ENCODE data around the gene MAFG. TPM values are rescaled to one million over a fixed set of nuclear protein-coding genes. Genes with fewer than 3 reads are reported as not detected.
A peak's percentile ranks its signal among the peaks of the same experiment; 100 is the strongest.

Gene MAFG
- total RNA-seq, 2 donors from 2014 or later = 19.6 to 35.2 TPM

DNA sequence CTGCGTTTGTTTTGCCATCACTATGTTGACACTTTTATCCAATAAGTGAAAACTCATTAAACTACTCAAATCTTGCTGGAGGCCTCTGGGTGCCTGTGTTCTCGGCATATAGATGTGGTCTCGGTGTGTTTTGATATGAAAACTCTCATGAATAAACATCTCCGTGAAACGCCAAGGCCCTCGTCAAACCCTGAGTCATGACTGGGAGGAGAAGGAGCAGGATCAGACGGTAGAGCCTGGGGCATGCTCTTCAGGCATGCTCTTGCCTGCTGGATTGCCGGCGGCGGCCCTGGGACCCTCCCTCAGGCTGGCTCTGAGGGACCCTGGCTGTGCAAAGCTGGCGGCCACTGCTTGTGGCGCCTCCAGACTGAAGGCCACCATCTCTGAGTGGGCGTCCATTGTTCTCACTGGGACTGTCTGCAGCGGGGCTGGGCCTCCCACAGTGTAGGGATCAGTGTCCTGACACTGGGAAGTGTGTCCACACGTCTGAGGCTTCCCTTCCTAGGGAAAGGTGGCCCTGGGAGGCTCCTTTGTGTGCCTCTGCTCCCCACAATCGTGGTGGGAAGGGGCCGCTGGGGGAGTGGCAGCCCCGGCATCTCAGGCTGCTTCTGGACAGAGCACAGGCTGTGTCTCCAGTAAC is 27.2 kb downstream of the MAFG start:
- Mint-ChIP-seq H3K36me3 (peaks cover 14 to 18% of the 10 kb centered on the region in 2 donors), H3K27ac (no peak overlapping the region), H3K9me3 (no peaks in the 10 kb centered on the region)
- DNase-seq (ENCODE audit: low spot score in 2 of 2) (no peak), ATAC-seq (peak in 1 of 2 donors; percentile 9)

DNA sequence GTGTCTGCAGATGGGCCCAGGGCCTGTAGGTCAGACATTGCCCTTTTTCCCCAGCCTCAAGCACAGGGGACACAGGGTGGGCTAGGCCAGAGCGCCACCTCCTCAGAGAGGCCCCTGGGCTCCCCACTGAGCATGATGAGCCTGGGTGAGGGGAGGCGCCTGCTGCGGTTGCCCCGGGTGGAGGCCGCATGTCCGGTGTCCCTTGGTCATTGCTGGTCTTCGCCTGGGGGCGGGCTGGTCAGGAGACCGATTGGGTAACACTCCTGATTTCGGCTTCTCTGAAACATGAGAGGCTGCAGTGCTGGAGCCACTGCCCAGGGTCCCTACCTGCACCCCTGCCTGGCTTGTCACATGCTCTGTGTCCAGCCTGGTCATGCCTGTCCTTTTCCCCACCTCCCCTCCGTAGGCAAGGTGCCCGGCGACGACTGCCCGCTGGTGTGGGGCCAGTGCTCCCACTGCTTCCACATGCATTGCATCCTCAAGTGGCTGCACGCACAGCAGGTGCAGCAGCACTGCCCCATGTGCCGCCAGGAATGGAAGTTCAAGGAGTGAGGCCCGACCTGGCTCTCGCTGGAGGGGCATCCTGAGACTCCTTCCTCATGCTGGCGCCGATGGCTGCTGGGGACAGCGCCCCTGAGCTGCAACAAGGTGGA is 27.9 kb downstream of the MAFG start:
- Mint-ChIP-seq H3K9me3 (no peaks in the 10 kb centered on the region), H3K27ac (no peak overlapping the region), H3K36me3 (peaks cover 14 to 18% of the 10 kb centered on the region in 2 donors)
- ATAC-seq (no peak), DNase-seq (ENCODE audit: low spot score in 2 of 2) (no peak)

DNA sequence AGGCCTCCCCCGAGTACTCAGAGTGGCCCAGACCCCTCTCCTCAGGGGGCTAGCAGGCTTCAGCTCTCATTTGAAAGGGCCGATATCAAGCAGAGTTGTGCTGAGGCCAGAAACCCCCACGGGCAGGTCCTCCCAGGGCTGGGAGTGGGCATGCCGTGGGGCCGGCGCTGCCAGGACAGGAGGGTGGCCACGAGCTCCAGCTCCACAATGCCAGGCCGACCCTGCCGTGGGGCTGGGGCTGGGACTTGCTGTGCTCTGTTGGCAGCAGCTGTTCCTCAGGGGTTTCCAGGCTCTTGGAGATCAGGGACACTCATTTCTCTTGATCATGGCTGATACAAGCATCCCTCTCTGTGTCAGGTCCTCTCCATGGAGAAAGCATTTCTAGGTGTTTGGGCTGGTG is 28.6 kb downstream of the MAFG start:
- DNase-seq (ENCODE audit: low spot score in 2 of 2) = no peak
- no peaks in the 10 kb centered on the region for H3K9me3 Mint-ChIP-seq
- H3K36me3 Mint-ChIP-seq = peaks cover 14 to 18% of the 10 kb centered on the region in 2 donors
- H3K27ac Mint-ChIP-seq = no peak overlapping the region
- no peak for ATAC-seq

DNA sequence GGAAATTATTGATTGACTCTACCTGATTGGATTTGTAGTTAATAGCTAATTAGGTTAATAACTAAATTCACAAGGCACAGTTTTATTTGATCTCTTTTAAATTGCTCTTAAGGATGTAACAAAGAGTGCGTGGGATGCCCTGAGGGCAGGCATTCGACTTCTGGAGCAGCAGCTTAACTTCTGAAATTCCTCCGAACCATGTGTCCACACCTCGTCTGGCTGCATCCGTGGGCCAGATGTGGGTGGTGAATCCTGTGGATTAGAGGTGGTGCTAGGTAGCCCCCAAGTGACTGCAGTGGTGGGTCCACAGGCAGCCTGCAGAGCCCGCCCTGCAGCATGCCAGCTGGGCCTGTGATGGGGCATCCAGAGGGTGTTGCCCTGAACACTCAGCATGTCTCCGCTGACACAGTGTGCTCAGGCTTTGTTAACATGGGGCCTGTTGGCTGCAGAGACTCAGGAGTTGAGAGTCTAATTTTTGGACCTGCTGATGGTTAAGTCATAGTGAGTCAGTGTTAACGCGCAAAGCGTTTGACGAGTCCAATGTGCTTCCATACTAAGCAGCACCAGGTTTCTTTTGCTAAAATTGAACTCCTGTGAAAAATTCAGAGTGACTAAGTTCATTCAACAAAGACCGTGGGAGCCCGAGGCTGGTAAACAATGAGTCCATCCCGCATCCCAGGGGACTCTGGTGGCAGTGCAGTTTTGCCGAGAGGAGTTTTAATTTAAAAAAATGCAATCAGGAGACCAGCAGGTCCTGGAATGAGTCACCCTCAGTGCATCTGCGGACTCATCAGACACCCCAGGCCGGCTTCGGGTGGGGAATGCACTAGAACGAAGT is 29.3 kb downstream of the MAFG start:
- H3K9me3 Mint-ChIP-seq = no peaks in the 10 kb centered on the region
- H3K27ac Mint-ChIP-seq = no peak overlapping the region
- no peak for ATAC-seq
- DNase-seq (ENCODE audit: low spot score in 2 of 2) = no peak
- peaks cover 14 to 18% of the 10 kb centered on the region in 2 donors for H3K36me3 Mint-ChIP-seq

DNA sequence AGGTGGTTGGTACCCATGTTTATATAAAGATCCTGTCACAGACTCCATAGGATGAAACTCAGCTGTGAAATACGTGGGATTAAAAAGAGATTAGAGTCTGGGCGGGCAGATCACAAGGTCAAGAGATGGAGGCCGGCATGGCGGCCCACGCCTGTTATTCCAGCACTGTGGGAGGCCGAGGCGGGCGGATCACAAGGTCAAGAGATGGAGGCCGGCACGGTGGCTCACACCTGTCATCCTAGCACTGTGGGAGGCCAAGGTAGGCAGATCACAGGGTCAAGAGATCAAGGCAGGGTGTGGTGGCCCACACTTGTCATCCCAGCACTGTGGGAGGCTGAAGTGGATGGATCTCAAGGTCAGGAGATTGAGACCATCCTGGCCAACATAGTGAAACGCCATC is 32.1 kb downstream of the MAFG start:
- peaks cover 16 to 24% of the 10 kb centered on the region in 2 donors for H3K36me3 Mint-ChIP-seq
- no peak for ATAC-seq

DNA sequence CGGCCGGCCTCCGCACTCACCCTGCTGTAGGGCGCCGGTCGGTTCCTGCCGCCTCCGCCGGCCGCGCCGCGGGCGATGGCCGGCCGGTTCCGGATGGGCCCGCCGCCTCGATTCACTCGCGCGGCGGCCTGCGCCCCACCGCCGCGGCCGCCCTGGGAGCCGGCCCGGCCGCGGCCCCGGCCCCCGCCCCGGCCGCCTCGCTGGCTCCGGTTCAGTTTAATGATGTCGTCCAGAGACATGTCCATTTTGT is 36.3 kb downstream of the MAFG start:
- Mint-ChIP-seq H3K9me3 (no peaks in the 10 kb centered on the region), H3K27ac (peak overlapping the region; percentile 95 to 99), H3K36me3 (peaks cover 40 to 43% of the 10 kb centered on the region in 2 donors)
- ATAC-seq = peak; percentile 1 to 3
- DNase-seq (ENCODE audit: low spot score in 2 of 2) = no peak

More for the DNA sequence above, 32.1 kb downstream of the MAFG start:
- Mint-ChIP-seq H3K27ac (peak overlapping the region in 1 of 2 donors; percentile 36), H3K9me3 (no peaks in the 10 kb centered on the region)
- no peak for DNase-seq (ENCODE audit: low spot score in 2 of 2)

DNA sequence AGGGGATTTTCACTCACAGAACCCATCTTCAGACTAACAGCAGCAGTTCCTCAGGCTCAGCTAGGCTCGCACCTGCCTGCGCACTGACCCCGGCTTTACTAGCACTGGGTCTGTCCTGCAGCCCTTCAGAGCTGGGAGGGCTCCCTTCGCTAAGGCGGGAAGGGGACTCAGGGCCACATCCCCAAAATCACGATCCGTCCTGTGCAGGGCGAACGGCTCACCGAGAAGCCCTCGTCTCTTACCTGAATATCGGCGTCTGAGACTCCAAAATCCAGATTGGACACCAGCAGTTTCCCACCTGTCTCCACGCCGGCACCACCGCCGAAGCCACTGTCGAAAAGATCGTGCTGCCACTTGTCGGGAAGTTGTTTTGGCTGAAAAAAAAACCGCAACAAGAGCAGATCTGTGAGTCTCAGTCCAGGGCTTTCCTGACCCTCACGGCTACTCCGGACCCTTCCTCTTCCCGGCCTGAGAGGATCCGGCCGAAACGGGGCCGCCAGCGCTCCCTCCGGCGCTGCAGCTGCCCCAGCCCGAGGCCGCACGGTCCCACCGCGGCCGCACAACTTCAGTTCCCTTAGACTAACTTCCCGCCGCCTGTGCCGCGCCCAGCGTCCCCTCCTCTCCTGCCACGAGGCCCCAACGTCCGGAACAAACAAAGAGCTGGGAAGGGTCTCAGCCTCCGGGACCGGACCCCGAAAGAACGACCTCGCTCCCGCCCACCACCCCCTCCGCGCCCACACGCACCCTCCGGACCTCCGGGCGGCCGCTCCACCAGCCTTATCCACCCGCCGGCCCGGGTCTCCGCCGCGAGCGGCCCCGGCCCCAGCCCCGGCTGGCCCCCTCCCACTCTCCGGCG is 36.9 kb downstream of the MAFG start:
- Mint-ChIP-seq H3K9me3 (no peaks in the 10 kb centered on the region), H3K36me3 (peaks cover 44 to 46% of the 10 kb centered on the region in 2 donors), H3K27ac (peak overlapping the region; percentile 95)
- ATAC-seq (no peak), DNase-seq (ENCODE audit: low spot score in 2 of 2) (no peak)

DNA sequence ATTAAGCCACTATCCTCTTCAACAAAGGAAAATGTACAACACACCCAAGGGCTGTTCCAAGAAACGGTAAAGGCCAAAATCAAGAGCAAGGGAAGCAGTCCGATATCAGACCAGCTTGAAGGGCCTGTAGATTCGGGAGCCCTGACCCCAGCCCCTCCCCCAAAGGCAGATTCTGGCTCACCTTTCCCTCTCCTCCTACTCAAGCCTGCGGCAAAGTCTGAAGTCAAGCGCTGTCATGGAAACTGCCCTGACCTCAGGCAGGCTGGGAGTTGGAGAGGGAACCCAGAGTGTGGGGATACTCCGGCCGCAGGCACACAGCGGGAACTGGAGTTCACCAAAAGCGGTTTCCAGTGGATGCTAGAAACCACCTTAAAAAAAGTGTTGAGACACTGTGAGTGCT is 37.9 kb downstream of the MAFG start:
- Mint-ChIP-seq H3K36me3 (peaks cover 49 to 50% of the 10 kb centered on the region in 2 donors), H3K27ac (peak overlapping the region; percentile 95), H3K9me3 (no peaks in the 10 kb centered on the region)
- ATAC-seq (no peak), DNase-seq (ENCODE audit: low spot score in 2 of 2) (no peak)

DNA sequence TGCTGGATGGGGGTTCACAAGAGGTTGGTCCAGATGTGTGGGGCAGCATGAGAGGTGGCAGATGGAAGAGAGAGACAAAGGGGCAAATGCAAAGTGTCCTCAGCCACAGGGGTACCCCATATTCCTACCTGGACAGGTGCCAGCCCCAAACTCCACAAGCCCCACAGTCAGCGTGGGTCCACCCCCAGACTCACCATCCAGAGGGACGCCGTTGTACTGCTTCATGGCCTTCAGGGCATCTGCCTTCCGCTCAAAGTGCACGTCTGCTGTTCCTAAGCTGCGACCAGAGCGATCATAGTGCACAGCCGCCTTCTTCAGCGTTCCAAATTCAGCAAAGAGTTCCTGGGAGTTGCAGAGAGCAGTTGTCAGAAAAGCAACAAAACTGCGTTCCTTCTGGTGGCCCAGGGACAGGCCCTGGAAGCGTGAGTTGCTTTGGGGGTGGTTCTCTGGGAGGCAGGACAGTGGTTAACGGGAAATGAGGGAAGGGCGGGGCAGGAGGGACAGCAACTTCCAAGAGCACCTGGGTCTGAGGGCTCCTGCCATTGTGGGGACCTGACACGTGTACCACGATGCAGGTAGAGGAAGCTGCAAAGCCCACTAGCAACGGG is 38.4 kb downstream of the MAFG start:
- H3K36me3 Mint-ChIP-seq = peaks cover 49 to 50% of the 10 kb centered on the region in 2 donors
- peak overlapping the region; percentile 44 to 57 for H3K27ac Mint-ChIP-seq

DNA sequence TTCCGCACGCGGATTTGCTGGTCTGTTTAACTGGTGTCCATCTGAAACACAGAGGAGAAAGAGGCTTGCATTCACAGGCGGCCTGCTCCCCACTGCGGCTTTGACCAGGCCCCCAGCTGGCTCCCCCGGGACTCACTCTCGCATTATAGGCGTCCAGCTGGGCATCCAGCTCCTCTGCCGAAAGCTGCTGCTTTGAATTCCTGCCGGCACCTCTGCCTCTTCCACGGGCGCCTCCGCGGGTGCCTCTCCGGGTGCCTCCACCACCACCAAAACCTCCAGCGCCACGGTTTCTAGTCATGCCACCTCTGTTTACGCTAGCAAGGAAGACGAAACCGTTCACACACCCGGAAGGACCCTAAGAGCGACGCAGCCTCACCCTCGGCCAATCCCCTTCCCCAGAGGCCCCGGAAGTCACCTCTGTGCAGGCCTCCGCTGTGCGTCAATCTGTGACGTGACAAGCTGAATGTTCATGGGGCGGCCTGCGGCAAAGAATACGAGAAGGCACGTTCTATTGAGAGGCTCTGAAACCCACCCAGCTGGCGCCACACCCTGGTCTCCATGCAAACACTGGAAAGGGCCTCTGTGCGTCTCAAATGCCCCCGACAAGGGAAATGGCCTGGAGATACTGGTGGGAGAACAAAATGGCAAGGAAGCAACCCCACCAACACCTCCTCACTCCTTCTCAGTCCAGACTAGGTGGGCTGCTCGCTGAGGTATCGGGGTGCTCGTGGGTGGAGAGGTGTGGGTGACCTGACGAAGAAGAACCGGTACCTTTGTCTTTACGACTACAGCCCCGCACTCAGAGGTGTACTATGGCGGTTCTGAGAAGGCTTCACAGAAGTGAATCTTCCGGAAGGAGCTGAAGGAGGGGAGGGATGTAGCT is 39.2 kb downstream of the MAFG start:
- H3K9me3 Mint-ChIP-seq = no peaks in the 10 kb centered on the region
- DNase-seq (ENCODE audit: low spot score in 2 of 2) (no peak), ATAC-seq (no peak)
- H3K27ac Mint-ChIP-seq = peak overlapping the region; percentile 44 to 57
- H3K36me3 Mint-ChIP-seq = peaks cover 49 to 50% of the 10 kb centered on the region in 2 donors

More for the DNA sequence above, 38.4 kb downstream of the MAFG start:
- DNase-seq (ENCODE audit: low spot score in 2 of 2) = no peak
- ATAC-seq = no peak
- H3K9me3 Mint-ChIP-seq = no peaks in the 10 kb centered on the region

DNA sequence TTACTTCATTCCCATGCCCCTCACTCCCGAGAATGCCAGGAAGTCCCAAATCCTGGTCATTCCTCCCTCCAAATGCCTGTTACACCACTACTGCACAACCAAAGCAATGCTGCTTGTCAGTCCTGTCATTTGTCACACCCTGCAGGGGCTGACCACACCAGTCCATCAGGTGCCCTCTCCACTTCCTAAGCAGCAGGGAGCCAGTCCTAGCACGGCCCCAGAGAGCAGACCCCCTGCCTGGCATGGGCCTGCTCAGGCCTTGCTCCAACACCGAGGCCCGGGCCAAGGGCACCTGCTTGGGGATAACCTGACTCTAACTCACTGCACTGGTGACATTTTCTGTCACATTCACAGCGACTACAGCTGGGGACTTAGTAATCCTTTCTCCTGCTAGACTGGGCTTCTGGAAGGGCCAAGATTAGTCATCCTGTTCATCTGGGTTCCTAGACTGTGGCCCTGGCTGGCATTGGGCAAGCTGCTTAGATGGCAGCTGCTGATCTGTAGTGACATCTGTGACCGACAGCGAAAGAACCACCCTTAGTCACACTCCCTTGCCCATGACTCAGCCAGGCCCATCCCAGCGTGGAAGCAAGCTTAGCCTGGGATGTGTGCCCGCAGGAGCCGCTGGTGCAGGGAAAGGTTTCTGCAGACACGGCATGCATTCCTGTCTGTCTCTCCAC is 41.5 kb downstream of the MAFG start:
- peaks cover 43 to 44% of the 10 kb centered on the region in 2 donors for H3K36me3 Mint-ChIP-seq
- DNase-seq (ENCODE audit: low spot score in 2 of 2) = no peak
- peak in 1 of 2 donors; percentile 80 for ATAC-seq
- no peaks in the 10 kb centered on the region for H3K9me3 Mint-ChIP-seq
- H3K27ac Mint-ChIP-seq = peak overlapping the region; percentile 11 to 92

DNA sequence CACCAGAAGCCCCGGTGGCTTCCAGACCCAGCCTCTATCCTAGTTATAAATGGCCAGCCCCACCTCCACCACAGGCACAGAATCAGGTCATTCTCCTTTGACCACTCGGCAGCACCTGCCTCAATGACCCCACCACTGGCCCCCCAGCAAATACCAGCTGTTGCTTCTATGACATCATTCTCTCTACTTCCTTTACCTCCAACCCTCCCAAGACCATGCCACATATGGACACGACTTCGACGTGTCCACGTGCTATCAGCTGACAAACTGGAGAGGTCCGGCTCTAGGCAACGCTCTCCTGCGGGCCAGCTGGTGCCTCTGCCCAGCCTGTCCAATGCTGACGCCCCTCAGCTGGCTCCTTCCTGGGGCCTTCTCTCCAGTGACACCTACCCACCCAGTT is 42.1 kb downstream of the MAFG start:
- ATAC-seq = no peak
- H3K9me3 Mint-ChIP-seq = no peaks in the 10 kb centered on the region
- peak overlapping the region; percentile 11 to 92 for H3K27ac Mint-ChIP-seq

DNA sequence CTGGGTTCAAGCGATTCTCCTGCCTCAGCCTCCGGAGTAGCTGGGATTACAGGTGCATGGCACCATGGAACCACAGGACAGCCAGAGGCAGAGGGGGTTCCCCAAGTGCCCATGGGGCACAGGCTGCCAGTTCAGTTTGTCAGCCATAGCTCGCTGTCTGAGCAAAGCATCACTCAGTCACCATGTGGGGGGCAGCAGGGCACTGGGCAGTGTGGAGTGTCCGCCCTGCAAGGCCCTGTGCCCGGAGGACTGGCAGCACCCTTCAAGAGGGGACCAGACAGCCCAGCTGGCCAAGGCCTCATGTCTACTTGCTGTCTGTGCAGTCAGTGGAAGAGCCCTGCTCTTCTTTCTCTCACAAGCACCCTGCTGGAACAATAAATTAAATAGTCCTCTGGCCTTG is 42.6 kb downstream of the MAFG start:
- DNase-seq (ENCODE audit: low spot score in 2 of 2) = no peak
- H3K27ac Mint-ChIP-seq = peak overlapping the region; percentile 11 to 65
- no peak for ATAC-seq
- peaks cover 34 to 35% of the 10 kb centered on the region in 2 donors for H3K36me3 Mint-ChIP-seq
- H3K9me3 Mint-ChIP-seq = no peaks in the 10 kb centered on the region

More for the DNA sequence above, 42.1 kb downstream of the MAFG start:
- H3K36me3 Mint-ChIP-seq = peaks cover 39 to 40% of the 10 kb centered on the region in 2 donors
- no peak for DNase-seq (ENCODE audit: low spot score in 2 of 2)

DNA sequence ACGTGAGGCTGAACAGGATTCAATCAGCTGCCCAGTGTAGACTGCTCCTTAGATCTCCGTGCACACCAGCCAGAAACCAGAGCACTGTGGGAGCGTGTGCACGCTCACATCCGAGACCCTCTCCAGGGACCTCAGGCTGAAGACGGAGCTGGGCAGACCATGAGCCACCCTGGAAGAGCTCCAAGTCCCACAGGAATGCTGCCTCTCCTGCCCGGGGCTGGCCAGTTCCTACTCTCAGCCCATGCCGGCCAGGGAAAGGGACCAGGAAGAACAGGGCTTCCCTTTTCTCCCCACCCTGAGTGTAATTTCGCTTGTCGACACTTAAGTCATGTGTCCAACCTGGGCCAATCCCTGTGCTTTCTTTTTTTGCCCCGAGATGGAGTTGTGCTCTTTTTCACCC is 43.0 kb downstream of the MAFG start:
- Mint-ChIP-seq H3K27ac (peak overlapping the region in 1 of 2 donors; percentile 65), H3K9me3 (no peaks in the 10 kb centered on the region), H3K36me3 (peaks cover 32 to 35% of the 10 kb centered on the region in 2 donors)
- ATAC-seq = peak; percentile 8 to 29
- DNase-seq (ENCODE audit: low spot score in 2 of 2) = no peak

DNA sequence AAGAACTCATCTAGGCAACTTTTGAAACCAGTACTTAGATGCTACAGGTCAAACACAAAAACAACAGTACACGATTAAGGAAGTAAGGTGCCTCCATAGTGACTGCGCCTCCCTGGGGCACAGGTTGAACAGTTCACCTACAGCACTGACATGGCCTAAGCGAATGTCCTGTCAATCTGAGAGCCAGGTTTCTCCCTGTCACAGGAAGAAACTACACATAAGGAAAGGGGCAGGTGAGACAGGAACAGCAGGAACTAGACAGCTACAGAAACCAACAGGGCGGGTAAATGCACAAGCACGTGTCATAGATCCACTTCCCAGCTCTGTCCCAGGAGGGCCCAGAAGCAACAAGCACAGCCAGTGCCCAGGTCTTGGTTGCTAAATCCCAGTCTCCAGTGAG is 48.4 kb downstream of the MAFG start:
- Mint-ChIP-seq H3K36me3 (peaks cover 5 to 8% of the 10 kb centered on the region in 2 donors), H3K27ac (no peak overlapping the region), H3K9me3 (no peaks in the 10 kb centered on the region)
- ATAC-seq (no peak), DNase-seq (ENCODE audit: low spot score in 2 of 2) (no peak)
